ENCODE results near the gene CCDC97. TPM values are rescaled to one million over a fixed set of nuclear protein-coding genes. Genes with fewer than 3 reads are reported as not detected.

CCDC97 gene
- total and polyA plus RNA-seq, 2 of the 8 experiments (the other 6 are each of a cell fraction or from before 2014, with no cell fraction given) = 19.8 to 27.1 TPM

- H3K23ac ChIP-seq (ENCODE audit: insufficient read length) = no peak overlapping the region
- peaks cover 1% of the 10 kb centered on the region for H3K23me2 ChIP-seq (ENCODE audit: low read depth, low read length)
- H2BK20ac ChIP-seq (ENCODE audit: low read length) = no peak overlapping the region
- H2BK15ac ChIP-seq (ENCODE audit: low read length) = no peak overlapping the region
- DNase-seq (ENCODE audit: low read depth in 1 of 2, low spot score in 2 of 2) = no peak
- peaks cover 0 to 7% (median 4%) of the 10 kb centered on the region in 4 experiments; a peak in 5 of 7 replicates for H3K4me1 ChIP-seq (replicated peaks in 1 of 4; ENCODE audit: control insufficient read depth in 3 of 4, insufficient read depth in 4 of 4, low read length in 3 of 4)
- no peak overlapping the region for H3K27ac ChIP-seq (ENCODE audit: low read depth, low read length)
- no peaks in the 10 kb centered on the region for H3K9me3 ChIP-seq (ENCODE audit: insufficient read depth in 2 of 2, low read depth in 1 of 2, low read length in 1 of 2)
- no peak overlapping the region for H3K4ac ChIP-seq (replicated peaks; ENCODE audit: insufficient read length, low read depth, low read length)
- H2AFZ ChIP-seq (ENCODE audit: low read length) = no peak overlapping the region
- H3K4me3 ChIP-seq (ENCODE audit: extremely low read depth in 1 of 4, insufficient read depth in 2 of 4, low read depth in 3 of 4, low read length in 4 of 4) = no peak overlapping the region
- FAIRE-seq = no peak
- peaks cover 0 to 2% of the 10 kb centered on the region in 2 experiments for H4K20me1 ChIP-seq (replicated peaks in 1 of 2; ENCODE audit: control insufficient read depth in 1 of 2, insufficient read depth in 2 of 2, low read length in 2 of 2)
- ChIA-PET POLR2A (ENCODE audit: partially characterized antibody) (no interaction called here), CTCF (ENCODE audit: partially characterized antibody) (interaction anchor here (1.0 to 4.8 kb wide), 4 partner anchors 9 to 24 kb away, joined by 4 to 25 read pairs (median 6); partner anchors contain the start of gene TGFB1)
- no peak overlapping the region for H4K5ac ChIP-seq (ENCODE audit: insufficient read length, low read depth, low read length)
- peaks cover 0 to 3% (median 0%) of the 10 kb centered on the region in 4 experiments; a peak in 3 of 7 replicates for H3K27me3 ChIP-seq (replicated peaks in 1 of 4; ENCODE audit: control insufficient read depth in 3 of 4, extremely low read depth in 1 of 4, insufficient read depth in 3 of 4, low read length in 3 of 4)
- H3K79me2 ChIP-seq (ENCODE audit: control insufficient read depth in 1 of 2, insufficient read depth in 2 of 2, low read length in 2 of 2) = no peaks in the 10 kb centered on the region
- no peak overlapping the region for H3K14ac ChIP-seq (ENCODE audit: insufficient read length)
- H3K36me3 ChIP-seq (ENCODE audit: control insufficient read depth in 2 of 4, insufficient read depth in 4 of 4, low read length in 3 of 4) = no peaks in the 10 kb centered on the region
- no peak overlapping the region for H3K18ac ChIP-seq (ENCODE audit: extremely low read depth, low read length)
- H2BK120ac ChIP-seq (replicated peaks; ENCODE audit: low read depth, low read length) = no peak overlapping the region
- no peak overlapping the region for H2BK12ac ChIP-seq (ENCODE audit: low read depth, low read length)
- H2AK5ac ChIP-seq (ENCODE audit: low read depth, low read length) = no peak overlapping the region
- H2BK5ac ChIP-seq (ENCODE audit: low read depth, low read length) = no peak overlapping the region
- no peak overlapping the region for H3K9ac ChIP-seq (replicated peaks in 1 of 4; ENCODE audit: extremely low read depth in 1 of 4, low read depth in 3 of 4, low read length in 3 of 4)
- H4K8ac ChIP-seq (ENCODE audit: extremely low read depth, insufficient read depth, low read length) = no peak overlapping the region
- H3K56ac ChIP-seq (replicated peaks; ENCODE audit: insufficient read length, low read depth, low read length) = no peak overlapping the region
- no peak overlapping the region; a peak in 1 of 4 replicates for H3K4me2 ChIP-seq (ENCODE audit: insufficient read depth in 1 of 2, low read depth in 2 of 2, low read length in 2 of 2)
- 98% methylated on average over 5 of the region's 5 CpGs; no CpG with 5 or more reads in 1 of the 2 experiments for WGBS, 2 experiments (ENCODE audit: extremely low coverage in 1 of 2, insufficient coverage in 1 of 2, insufficient read length in 1 of 2, insufficient replicate concordance in 2 of 2, low coverage in 1 of 2, low lambda C conversion rate in 2 of 2, missing lambda C conversion rate in 1 of 2)
- H3K79me1 ChIP-seq (ENCODE audit: low read depth, low read length) = no peaks in the 10 kb centered on the region
- H4K91ac ChIP-seq (replicated peaks; ENCODE audit: insufficient read length, low read length) = no peak overlapping the region
- TF ChIP-seq, protein P1, sequence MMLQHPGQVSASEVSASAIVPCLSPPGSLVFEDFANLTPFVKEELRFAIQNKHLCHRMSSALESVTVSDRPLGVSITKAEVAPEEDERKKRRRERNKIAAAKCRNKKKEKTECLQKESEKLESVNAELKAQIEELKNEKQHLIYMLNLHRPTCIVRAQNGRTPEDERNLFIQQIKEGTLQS (IDR thresholded peaks at IDR 0.05; ENCODE audit: insufficient read depth, low read depth, low read length) = no peak
- TF ChIP-seq GABPA (IDR thresholded peaks at IDR 0.05; ENCODE audit: borderline replicate concordance, insufficient read depth, low read length) = no peak
- TF ChIP-seq BCL11A (IDR thresholded peaks at IDR 0.05; ENCODE audit: low read depth in 2 of 2, low read length in 2 of 2) = no peak
- TF ChIP-seq FOSL1 (IDR thresholded peaks at IDR 0.05; ENCODE audit: insufficient read depth, low read depth, low read length) = no peak
- no peak for TF ChIP-seq RBBP5 (IDR thresholded peaks at IDR 0.05; ENCODE audit: borderline replicate concordance, low read depth, low read length)
- TF ChIP-seq EZH2 (IDR thresholded peaks at IDR 0.05; ENCODE audit: low read depth, low read length, severe bottlenecking) = no peak
- no peak for TF ChIP-seq NRF1 (IDR thresholded peaks at IDR 0.05; ENCODE audit: low read depth, low read length)
- TF ChIP-seq JUND (IDR thresholded peaks at IDR 0.05; ENCODE audit: low read length) = no peak
These were observed 22.5 kb downstream of the CCDC97 start for GRCh38 chr19:41332468-41332867.

All from H1 (cell line).